ENCODE measurements around the gene ACAA1.
"Not testable (repeated sequence)": the region's sequence is repeated elsewhere in the genome, so short reads cannot be mapped to it uniquely, and the experiment has no call there.

Gene ACAA1

GRCh38 chr3:38135621-38136277, 1.2 kb downstream of the ACAA1 start:
- not testable (repeated sequence) for DNase-seq (ENCODE audit: low read depth in 4 of 4, low spot score in 1 of 4)

GRCh38 chr3:38134517-38135143, 2.3 kb downstream of the ACAA1 start:
- not testable (repeated sequence) for DNase-seq (ENCODE audit: low read depth in 4 of 4, low spot score in 1 of 4)

GRCh38 chr3:38133557-38134405, 3.1 kb downstream of the ACAA1 start:
- no peak for DNase-seq (ENCODE audit: low read depth in 4 of 4, low spot score in 1 of 4)

GRCh38 chr3:38133209-38133556, 3.7 kb downstream of the ACAA1 start:
- no peak for DNase-seq (ENCODE audit: low read depth in 4 of 4, low spot score in 1 of 4)

- DNase-seq (ENCODE audit: low read depth in 4 of 4, low spot score in 1 of 4) = no peak
Measured at GRCh38 chr3:38131621-38132369, 5.1 kb downstream of the ACAA1 start.

GRCh38 chr3:38130631-38131065, 6.3 kb downstream of the ACAA1 start:
- DNase-seq (ENCODE audit: low read depth in 4 of 4, low spot score in 1 of 4) = no peak

- no peak for DNase-seq (ENCODE audit: low read depth in 4 of 4, low spot score in 1 of 4)
Measured at GRCh38 chr3:38129058-38129457, 7.9 kb downstream of the ACAA1 start.

GRCh38 chr3:38128303-38128655, 8.6 kb downstream of the ACAA1 start:
- DNase-seq (ENCODE audit: low read depth in 4 of 4, low spot score in 1 of 4) = no peak

- DNase-seq (ENCODE audit: low read depth in 4 of 4, low spot score in 1 of 4) = no peak
Measured at GRCh38 chr3:38127611-38128302, 9.2 kb downstream of the ACAA1 start.

GRCh38 chr3:38126121-38126892, 10.6 kb downstream of the ACAA1 start:
- no peak for DNase-seq (ENCODE audit: low read depth in 4 of 4, low spot score in 1 of 4)

GRCh38 chr3:38125305-38126120, 11.4 kb downstream of the ACAA1 start:
- DNase-seq (ENCODE audit: low read depth in 4 of 4, low spot score in 1 of 4) = no peak

GRCh38 chr3:38124324-38125122, 12.4 kb downstream of the ACAA1 start:
- DNase-seq (ENCODE audit: low read depth in 4 of 4, low spot score in 1 of 4) = no peak

GRCh38 chr3:38122712-38123290, 14.1 kb downstream of the ACAA1 start:
- no peak for DNase-seq (ENCODE audit: low read depth in 4 of 4, low spot score in 1 of 4)

GRCh38 chr3:38121832-38122461, 15.0 kb downstream of the ACAA1 start:
- DNase-seq (ENCODE audit: low read depth in 4 of 4, low spot score in 1 of 4) = no peak

GRCh38 chr3:38121451-38121831, 15.5 kb downstream of the ACAA1 start:
- DNase-seq (ENCODE audit: low read depth in 4 of 4, low spot score in 1 of 4) = no peak

- DNase-seq (ENCODE audit: low read depth in 4 of 4, low spot score in 1 of 4) = no peak
Measured at GRCh38 chr3:38120693-38121450, 16.1 kb downstream of the ACAA1 start.

Measured in stimulated activated CD4-positive, alpha-beta T cell treated with anti-CD3 and anti-CD28 coated beads, Interleukin-1b, Interleukin-23, amount 100 ng/mL, for 24 hours (primary cell).